Right lobe of liver (tissue), 4 donors: ENCODE results near the gene ANTXR1.

ENCODE experiments used
- CTCF ChIP-seq, 4 donors: fragments of 200-600 bp in 3 of 4; fragments of 450-650 bp in 1 of 4; IDR thresholded peaks; one replicate each; pipeline versions ENCODE4 v1.5.1 to v1.8.0; 2016 to 2022; ENCODE audit warnings: antibody characterized with exemption in 4 of 4, mild to moderate bottlenecking in 2 of 4
- POLR2A ChIP-seq: fragments of 450-650 bp; IDR thresholded peaks from one replicate; pipeline ENCODE4 v1.6.1; 2017; ENCODE audit warnings: antibody characterized with exemption, mild to moderate bottlenecking
- donor health status: DM: no; HTN: no; CAD: no.
- donor health status: DM: no; HTN: no; CAD: no.
- donor health status: DM: no; HTN: yes; CAD: no.

GRCh38 chr2:69287544-69287943, 274.6 kb downstream of the ANTXR1 start:
- TF ChIP-seq CTCF (IDR thresholded peaks at IDR 0.05) = no peak
- no peak for TF ChIP-seq POLR2A
